HFFc6 (cell line): ENCODE results near the gene ABTB2. TPM values are rescaled to one million over a fixed set of nuclear protein-coding genes. Genes with fewer than 3 reads are reported as not detected.

Experiments
- DNase-seq: peaks from one replicate; pipeline ENCODE4 v3.0.0-alpha.2; 2018
- H3K27ac Mint-ChIP-seq: 2 replicates; pipeline ENCODE4 v1.8.0; 2020; ENCODE audit warnings: mild to moderate bottlenecking, mixed read lengths
- H3K27me3 Mint-ChIP-seq: 2 replicates; pipeline ENCODE4 v1.8.0; 2021; ENCODE audit warnings: mild to moderate bottlenecking, moderate library complexity, mixed read lengths; ENCODE audit not compliant: insufficient read depth
- H3K36me3 Mint-ChIP-seq: 2 replicates; pipeline ENCODE4 v1.8.0; 2021; ENCODE audit warnings: low read depth, mixed read lengths
- H3K4me1 Mint-ChIP-seq: 2 replicates; pipeline ENCODE4 v1.8.0; 2020; ENCODE audit warnings: low read depth, mixed read lengths
- H3K4me3 Mint-ChIP-seq: 2 replicates; pipeline ENCODE4 v1.8.0; 2020; ENCODE audit warnings: mild to moderate bottlenecking, moderate library complexity, mixed read lengths
- H3K9me3 Mint-ChIP-seq: 2 replicates; pipeline ENCODE4 v1.8.0; 2020; ENCODE audit warnings: mild to moderate bottlenecking, mixed read lengths
- CTCF ChIP-seq: fragments of 200-600 bp; sonication (generic); IDR thresholded peaks from 2 replicates; pipeline ENCODE4 v1.5.0; 2021; ENCODE audit warnings: antibody characterized with exemption, mild to moderate bottlenecking
- total RNA-seq, 6 experiments: library from RNA; stranded (reverse); fragmentation: NEBNext Ultra II Directional; extraction: Animal tissue kit (Norgen Biotek cat#: 25700); gene quantifications; 2 replicates in 1 of 6; 3 replicates in 5 of 6; pipeline ENCODE4 v1.2.3, GENCODE V29; 2021

ABTB2 gene
- total RNA-seq, 6 experiments from 2014 or later = 2.5 to 3.6 (median 2.8) TPM

GRCh38 chr11:34356576-34356912 lies 1.3 kb downstream of the ABTB2 start:
- Mint-ChIP-seq H3K4me3 (peak overlapping the region; percentile 80), H3K4me1 (peaks cover 35% of the 10 kb centered on the region), H3K27me3 (peaks cover 8% of the 10 kb centered on the region), H3K9me3 (no peaks in the 10 kb centered on the region), H3K36me3 (no peaks in the 10 kb centered on the region), H3K27ac (no peak overlapping the region)
- TF ChIP-seq CTCF = no peak
- peak; percentile 28 for DNase-seq

- Mint-ChIP-seq H3K27ac (no peak overlapping the region), H3K4me1 (peaks cover 35% of the 10 kb centered on the region), H3K4me3 (peak overlapping the region; percentile 80), H3K9me3 (no peaks in the 10 kb centered on the region), H3K36me3 (no peaks in the 10 kb centered on the region), H3K27me3 (peaks cover 10% of the 10 kb centered on the region)
- no peak for TF ChIP-seq CTCF
- no peak for DNase-seq
Measured at GRCh38 chr11:34356130-34356529, 1.7 kb downstream of the ABTB2 start.

GRCh38 chr11:34355726-34356125 lies 2.1 kb downstream of the ABTB2 start:
- H3K9me3 Mint-ChIP-seq = no peaks in the 10 kb centered on the region
- H3K27ac Mint-ChIP-seq = no peak overlapping the region
- no peak for DNase-seq
- peaks cover 35% of the 10 kb centered on the region for H3K4me1 Mint-ChIP-seq
- H3K36me3 Mint-ChIP-seq = no peaks in the 10 kb centered on the region
- H3K27me3 Mint-ChIP-seq = peaks cover 12% of the 10 kb centered on the region
- H3K4me3 Mint-ChIP-seq = peak overlapping the region; percentile 80
- no peak for TF ChIP-seq CTCF

GRCh38 chr11:34354782-34355181 lies 3.0 kb downstream of the ABTB2 start:
- no peak for TF ChIP-seq CTCF
- Mint-ChIP-seq H3K27me3 (peaks cover 12% of the 10 kb centered on the region), H3K4me1 (peaks cover 38% of the 10 kb centered on the region), H3K4me3 (no peak overlapping the region; the same call in 1 of the 2 replicates), H3K36me3 (no peaks in the 10 kb centered on the region), H3K9me3 (no peaks in the 10 kb centered on the region), H3K27ac (no peak overlapping the region)
- DNase-seq = no peak

- H3K4me3 Mint-ChIP-seq = no peak overlapping the region
- no peak for DNase-seq
- H3K9me3 Mint-ChIP-seq = no peaks in the 10 kb centered on the region
- H3K27ac Mint-ChIP-seq = no peak overlapping the region
- TF ChIP-seq CTCF = no peak
- no peaks in the 10 kb centered on the region for H3K36me3 Mint-ChIP-seq
- H3K27me3 Mint-ChIP-seq = peaks cover 11% of the 10 kb centered on the region
- H3K4me1 Mint-ChIP-seq = peaks cover 30% of the 10 kb centered on the region
Measured at GRCh38 chr11:34353881-34354280, 3.9 kb downstream of the ABTB2 start.
